Neuronal stem cell (in vitro differentiated cells): ENCODE data around the gene FAM120C. TPM values are rescaled to one million over a fixed set of nuclear protein-coding genes. Genes with fewer than 3 reads are reported as not detected.

Experiments
- DNase-seq: peaks from one replicate; pipeline ENCODE4 v3.0.0-alpha.2; 2013; ENCODE audit warnings: low spot score
- H2AFZ ChIP-seq: one replicate; pipeline ENCODE4 v1.6.1; 2013; ENCODE audit warnings: mild to moderate bottlenecking, low read length, inconsistent platforms
- H2AK5ac ChIP-seq: 2 replicates; pipeline ENCODE4 v1.6.1; 2013; ENCODE audit warnings: low read depth, mild to moderate bottlenecking, inconsistent platforms, low read length, moderate library complexity, mixed read lengths
- H2BK120ac ChIP-seq: 2 replicates; pipeline ENCODE4 v1.6.1; 2013; ENCODE audit warnings: low read depth, mild to moderate bottlenecking, inconsistent platforms, low read length, moderate library complexity, mixed read lengths
- H2BK12ac ChIP-seq: one replicate; pipeline ENCODE4 v1.6.1; 2013; ENCODE audit warnings: low read length, inconsistent platforms
- H2BK15ac ChIP-seq: 2 replicates; pipeline ENCODE4 v1.6.1; 2013; ENCODE audit warnings: mild to moderate bottlenecking, low read length, inconsistent platforms, mixed read lengths
- H2BK5ac ChIP-seq: one replicate; pipeline ENCODE4 v1.6.1; 2013; ENCODE audit warnings: inconsistent platforms, mild to moderate bottlenecking, low read length, moderate library complexity
- H3K14ac ChIP-seq: one replicate; pipeline ENCODE4 v1.6.1; 2013; ENCODE audit warnings: low read length, inconsistent platforms
- H3K18ac ChIP-seq: 2 replicates; pipeline ENCODE4 v1.6.1; 2013; ENCODE audit warnings: low read length, inconsistent platforms
- H3K23ac ChIP-seq: 2 replicates; pipeline ENCODE4 v1.6.1; 2013; ENCODE audit warnings: low read depth, mild to moderate bottlenecking, mixed read lengths, low read length, inconsistent platforms; ENCODE audit not compliant: poor library complexity
- H3K27ac ChIP-seq: replicated peaks from 3 replicates; pipeline ENCODE4 v1.5.1; 2013; ENCODE audit warnings: low read length, inconsistent platforms
- H3K27me3 ChIP-seq, 3 experiments: 2 replicates each; pipeline ENCODE4 v1.6.1; 2013; ENCODE audit warnings: low read length in 3 of 3, mild to moderate bottlenecking in 2 of 3, inconsistent platforms in 1 of 3, low read depth in 1 of 3, mixed read lengths in 1 of 3, moderate library complexity in 1 of 3; ENCODE audit not compliant: control insufficient read depth in 3 of 3, insufficient read depth in 3 of 3
- H3K36me3 ChIP-seq, 2 donors: replicated peaks in 1 of 2; 2 replicates each; pipeline ENCODE4 v1.6.1; 2013; ENCODE audit warnings: low read length in 2 of 2; ENCODE audit not compliant: control insufficient read depth in 2 of 2, insufficient read depth in 2 of 2
- H3K4ac ChIP-seq: 2 replicates; pipeline ENCODE4 v1.6.1; 2013; ENCODE audit warnings: inconsistent platforms, mild to moderate bottlenecking, low read length, moderate library complexity
- H3K4me1 ChIP-seq, 2 donors: 1 replicate in 1 of 2; 2 replicates in 1 of 2; pipeline ENCODE4 v1.6.1; 2013; ENCODE audit warnings: low read length in 2 of 2, low read depth in 1 of 2; ENCODE audit not compliant: control insufficient read depth in 2 of 2, insufficient read depth in 1 of 2
- H3K4me2 ChIP-seq: one replicate; pipeline ENCODE4 v1.6.1; 2013; ENCODE audit warnings: mild to moderate bottlenecking, low read length, inconsistent platforms; ENCODE audit not compliant: insufficient read depth, poor library complexity, severe bottlenecking
- H3K4me3 ChIP-seq, 2 donors: 2 replicates each; pipeline ENCODE4 v1.5.1; 2013; ENCODE audit warnings: low read length in 2 of 2, mild to moderate bottlenecking in 2 of 2, inconsistent platforms in 1 of 2, moderate library complexity in 1 of 2
- H3K79me1 ChIP-seq: one replicate; pipeline ENCODE4 v1.6.1; 2013; ENCODE audit warnings: low read depth, mild to moderate bottlenecking, inconsistent platforms, low read length, moderate library complexity
- H3K9ac ChIP-seq: one replicate; pipeline ENCODE4 v1.6.1; 2013; ENCODE audit warnings: mild to moderate bottlenecking, low read depth, low read length, inconsistent platforms; ENCODE audit not compliant: poor library complexity
- H3K9me3 ChIP-seq, 2 donors: replicated peaks in 1 of 2; 2 replicates each; pipeline versions ENCODE3 to v1.6.1; 2013; ENCODE audit warnings: low read length in 2 of 2, mild to moderate bottlenecking in 2 of 2, inconsistent platforms in 1 of 2, low read depth in 1 of 2, mixed read lengths in 1 of 2, moderate library complexity in 1 of 2; ENCODE audit not compliant: control insufficient read depth in 2 of 2, insufficient read depth in 1 of 2
- H4K8ac ChIP-seq: one replicate; pipeline ENCODE4 v1.6.1; 2013; ENCODE audit warnings: low read depth, mild to moderate bottlenecking, inconsistent platforms, low read length, moderate library complexity
- H4K91ac ChIP-seq: one replicate; pipeline ENCODE4 v1.6.1; 2013; ENCODE audit warnings: low read length, low read depth, mild to moderate bottlenecking, inconsistent platforms; ENCODE audit not compliant: poor library complexity
- WGBS, 2 donors: extraction: QIAGEN DNeasy Blood & Tissue Kit; methylation state at CpG; one replicate each; pipeline ENCODE4 v1.1.7; 2013; ENCODE audit warnings: missing lambda C conversion rate in 2 of 2, mixed read lengths in 1 of 2; ENCODE audit not compliant: insufficient read length in 2 of 2, insufficient replicate concordance in 1 of 2; ENCODE audit errors: extremely low coverage in 2 of 2; 5-methylcytosine and 5-hydroxymethylcytosine counted together
- small RNA-seq: library from polyadenylated mRNA; stranded (forward); fragments of <200 nt; extraction: miRNeasy Mini kit (QIAGEN cat#:217004); gene quantifications from one replicate; pipeline ENCODE3, GENCODE V24; 2013; ENCODE audit not compliant: insufficient read depth

The FAM120C gene

DNA sequence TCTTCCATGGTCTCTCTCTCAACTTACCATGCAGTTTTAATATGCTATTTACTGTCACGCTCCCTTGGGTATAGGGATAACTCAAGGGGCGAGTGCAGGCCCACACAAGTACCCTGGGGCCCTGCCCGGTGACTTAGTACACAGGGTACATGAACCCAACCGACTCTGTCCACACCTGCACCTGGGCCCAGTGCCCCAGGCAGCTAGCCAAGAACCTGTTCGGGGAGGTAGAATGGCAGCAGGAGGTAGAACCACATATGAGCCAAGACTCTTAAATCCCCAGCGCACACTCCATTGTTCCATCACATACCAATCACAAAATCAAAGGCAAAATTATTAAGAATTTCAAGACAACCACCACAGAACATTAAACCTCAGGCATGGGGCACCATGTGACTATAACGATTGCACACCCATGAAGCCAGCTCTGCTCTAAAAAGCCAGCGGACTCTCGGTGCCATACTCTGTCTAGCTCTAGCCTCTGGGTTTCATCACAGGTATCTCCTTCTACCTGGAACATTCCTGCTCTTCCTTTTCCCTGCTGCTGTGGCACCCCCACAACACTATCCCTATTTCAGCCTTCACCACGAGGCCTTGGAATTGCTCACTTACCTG is 153.4 kb downstream of the FAM120C start:
- H4K91ac ChIP-seq: no peak overlapping the region
- H3K4me3 ChIP-seq: no peak overlapping the region
- H3K4me1 ChIP-seq: no peaks in the 10 kb centered on the region
- H2BK120ac ChIP-seq: no peak overlapping the region
- no peak overlapping the region for H3K14ac ChIP-seq
- H3K23ac ChIP-seq: no peak overlapping the region
- H3K36me3 ChIP-seq: peaks cover 8 to 52% of the 10 kb centered on the region in 2 donors
- H3K4me2 ChIP-seq: no peak overlapping the region
- H3K9me3 ChIP-seq: no peaks in the 10 kb centered on the region
- no peak overlapping the region for H2BK15ac ChIP-seq
- H3K79me1 ChIP-seq: peaks cover 3% of the 10 kb centered on the region
- H4K8ac ChIP-seq: no peak overlapping the region
- no peak overlapping the region for H2AK5ac ChIP-seq
- H2AFZ ChIP-seq: no peak overlapping the region
- no peak overlapping the region for H2BK5ac ChIP-seq
- DNase-seq: no peak
- H3K18ac ChIP-seq: no peak overlapping the region
- H3K4ac ChIP-seq: no peak overlapping the region
- no peak overlapping the region for H2BK12ac ChIP-seq
- no peak overlapping the region for H3K27ac ChIP-seq
- no peak overlapping the region for H3K9ac ChIP-seq
- no peaks in the 10 kb centered on the region for H3K27me3 ChIP-seq
- WGBS, 2 donors: no CpG with 5 or more reads among the region's 10 CpGs

DNA sequence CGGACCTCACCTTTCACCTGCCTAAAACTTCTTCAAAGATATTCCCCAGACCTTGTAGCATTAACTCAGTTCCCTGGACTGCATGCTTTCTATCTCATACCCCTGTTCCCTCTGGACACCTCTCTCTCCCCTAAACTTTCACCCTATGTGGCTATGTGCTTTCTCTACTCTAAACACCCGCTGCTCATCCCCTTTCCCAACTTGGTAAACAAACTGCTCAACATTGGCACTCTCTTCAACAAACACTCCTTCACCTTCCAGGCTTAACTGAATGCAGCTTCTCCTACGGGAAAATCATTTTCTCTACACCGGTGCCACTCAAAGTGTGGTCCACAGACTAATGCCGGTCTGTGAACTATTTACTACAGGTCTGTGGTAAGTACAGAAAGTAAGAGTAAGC is 158.7 kb downstream of the FAM120C start:
- no peak overlapping the region for H3K9ac ChIP-seq
- no peak overlapping the region for H2AFZ ChIP-seq
- H2AK5ac ChIP-seq: no peak overlapping the region
- no peak overlapping the region for H3K14ac ChIP-seq
- H2BK120ac ChIP-seq: no peak overlapping the region
- H3K9me3 ChIP-seq: no peaks in the 10 kb centered on the region
- H4K8ac ChIP-seq: no peak overlapping the region
- peaks cover 9 to 39% of the 10 kb centered on the region in 2 donors for H3K36me3 ChIP-seq
- no peak overlapping the region for H3K23ac ChIP-seq
- no peak overlapping the region for H4K91ac ChIP-seq
- peaks cover 3% of the 10 kb centered on the region for H3K79me1 ChIP-seq
- no peak overlapping the region for H2BK12ac ChIP-seq
- no peak overlapping the region for H2BK5ac ChIP-seq
- no peak for DNase-seq
- no peak overlapping the region for H2BK15ac ChIP-seq
- H3K27me3 ChIP-seq: no peaks in the 10 kb centered on the region
- no peak overlapping the region for H3K18ac ChIP-seq
- WGBS, 2 donors: no CpG with 5 or more reads among the region's 5 CpGs
- H3K27ac ChIP-seq: no peak overlapping the region
- no peak overlapping the region for H3K4me2 ChIP-seq
- no peaks in the 10 kb centered on the region for H3K4me1 ChIP-seq
- H3K4ac ChIP-seq: no peak overlapping the region
- H3K4me3 ChIP-seq: no peak overlapping the region

Small RNA genes lying within 50 kb of the gene (small RNA-seq; reads per million reads assigned to genes)
- gene AL589872.1: not detected
